ENCODE data around the gene CCDC184. TPM values are rescaled to one million over a fixed set of nuclear protein-coding genes. Genes with fewer than 3 reads are reported as not detected.

CCDC184 gene
- polyA plus RNA-seq, 1 donor from 2014 or later: 0.31 TPM

GRCh38 chr12:48164451-48164850, 19.0 kb upstream of the CCDC184 start:
- H3K36me3 Mint-ChIP-seq: no peaks in the 10 kb centered on the region
- H3K27ac Mint-ChIP-seq: no peak overlapping the region
- peaks cover 8% of the 10 kb centered on the region for H3K27me3 Mint-ChIP-seq
- H3K9me3 Mint-ChIP-seq: no peaks in the 10 kb centered on the region
- H3K4me1 Mint-ChIP-seq: peaks cover 0 to 4% (median 0%) of the 10 kb centered on the region in 3 donors
- no peak overlapping the region for H3K4me3 Mint-ChIP-seq

DNA sequence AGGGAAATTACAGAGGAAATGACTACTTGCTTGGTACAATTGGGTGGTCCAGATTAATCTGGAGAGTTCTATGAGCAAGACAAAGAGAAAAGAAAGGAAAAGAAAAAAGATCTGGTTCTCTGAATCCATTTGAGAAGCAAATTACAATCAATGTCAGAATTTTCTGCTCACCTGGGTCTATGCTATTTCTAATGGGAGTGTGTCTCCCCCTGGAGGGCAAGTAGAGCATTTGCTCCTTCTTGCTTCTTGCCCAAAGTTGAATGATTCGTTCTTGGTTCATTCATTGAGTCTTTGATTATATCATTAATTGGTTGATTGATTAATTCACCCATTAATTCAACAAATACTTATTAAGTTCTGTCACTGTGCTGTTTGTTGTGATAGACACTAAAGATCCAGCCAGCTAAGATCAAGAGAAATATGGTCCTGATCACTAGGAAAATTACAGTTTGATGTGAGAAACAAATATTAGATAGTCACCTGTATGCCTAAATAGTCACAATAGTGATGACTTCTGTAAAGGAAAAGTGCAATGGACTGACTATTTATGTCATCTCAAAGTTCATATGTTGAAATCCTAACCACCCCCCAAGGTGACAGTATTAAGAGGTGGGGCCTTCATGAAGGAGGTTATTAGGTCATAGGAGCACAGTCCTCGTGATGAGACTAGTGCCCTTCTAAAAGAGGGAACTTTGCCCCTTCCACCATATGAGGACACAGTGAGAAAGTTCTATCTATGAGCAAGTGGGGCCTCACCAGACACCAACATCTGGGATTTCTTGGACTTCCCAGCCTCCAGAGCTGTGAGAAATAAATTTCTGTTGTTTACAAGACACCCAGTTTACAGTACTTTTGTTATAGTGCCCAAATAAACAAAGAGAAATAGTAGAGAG, 18.1 kb upstream of the CCDC184 start:
- Mint-ChIP-seq H3K4me1 (peaks cover 0 to 4% (median 0%) of the 10 kb centered on the region in 3 donors), H3K36me3 (no peaks in the 10 kb centered on the region), H3K9me3 (no peaks in the 10 kb centered on the region), H3K27ac (no peak overlapping the region), H3K27me3 (peaks cover 8% of the 10 kb centered on the region), H3K4me3 (no peak overlapping the region)

DNA sequence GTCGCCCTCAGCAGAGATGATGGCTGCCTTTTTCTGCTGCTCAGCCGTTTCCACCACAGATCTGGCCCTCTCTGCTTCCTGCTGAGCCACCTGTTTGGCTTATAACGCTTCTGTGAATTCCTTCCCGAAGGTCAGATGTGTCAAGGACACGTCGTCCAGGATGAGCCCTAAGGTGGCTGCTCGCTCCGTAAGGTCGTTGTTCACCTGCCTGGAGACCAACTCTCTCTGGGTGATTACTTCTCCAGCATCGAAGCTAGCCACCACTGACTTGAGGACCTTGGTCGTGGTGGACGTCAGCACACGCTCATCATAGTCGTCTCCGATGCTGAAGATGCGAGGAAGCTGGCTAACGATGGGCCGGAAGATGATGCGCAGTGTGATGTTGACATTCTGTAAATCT, 14.4 kb upstream of the CCDC184 start:
- no peaks in the 10 kb centered on the region for H3K36me3 Mint-ChIP-seq
- peak overlapping the region in 1 of 3 donors; percentile 19 for H3K27ac Mint-ChIP-seq
- no peaks in the 10 kb centered on the region for H3K9me3 Mint-ChIP-seq
- H3K27me3 Mint-ChIP-seq: peaks cover 8% of the 10 kb centered on the region
- H3K4me1 Mint-ChIP-seq: peaks cover 0 to 6% (median 0%) of the 10 kb centered on the region in 3 donors
- H3K4me3 Mint-ChIP-seq: no peak overlapping the region

DNA sequence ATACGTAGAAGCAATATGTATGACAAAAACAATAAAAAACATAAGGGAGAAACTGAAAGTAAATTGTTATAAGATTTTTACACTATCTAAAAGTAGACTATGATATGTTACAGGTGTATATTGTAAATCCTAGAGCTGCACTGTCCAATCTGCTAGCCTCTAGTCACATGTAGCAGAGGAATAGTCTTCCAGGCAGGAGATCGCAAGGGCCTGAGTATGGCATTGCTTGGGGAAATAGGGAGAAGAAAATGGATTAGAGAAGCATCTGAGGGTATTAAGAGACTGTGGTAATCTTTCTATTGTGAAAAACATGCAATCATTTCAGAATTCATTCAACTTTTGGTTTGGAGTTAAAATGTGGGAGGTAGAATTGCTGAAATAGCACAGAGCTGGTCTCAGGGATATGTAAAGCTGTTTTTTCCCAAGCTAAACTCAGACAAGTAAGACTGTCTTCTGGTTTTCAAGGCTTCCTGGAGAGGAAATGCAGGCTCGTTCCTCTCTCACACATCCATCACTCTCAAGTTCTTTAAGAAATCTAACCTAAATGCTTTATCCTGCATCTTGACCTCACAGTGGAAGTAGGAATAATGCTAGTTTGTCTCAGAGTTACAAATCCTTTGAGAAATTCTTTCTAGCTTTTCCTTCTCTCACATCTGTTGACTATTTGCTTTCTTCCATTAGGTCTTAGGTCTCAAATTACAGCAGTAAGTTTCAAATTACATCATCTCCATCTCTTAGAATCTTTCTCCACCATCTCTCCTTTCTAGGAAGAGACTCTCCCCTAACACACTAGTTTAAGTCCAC, 7.6 kb upstream of the CCDC184 start:
- Mint-ChIP-seq H3K4me1 (peaks cover 0 to 2% (median 0%) of the 10 kb centered on the region in 3 donors), H3K4me3 (no peak overlapping the region), H3K27ac (no peak overlapping the region), H3K36me3 (peaks cover 1% of the 10 kb centered on the region), H3K27me3 (peaks cover 11% of the 10 kb centered on the region), H3K9me3 (no peaks in the 10 kb centered on the region)

GRCh38 chr12:48176417-48176751, 7.1 kb upstream of the CCDC184 start:
- peaks cover 0 to 2% (median 0%) of the 10 kb centered on the region in 3 donors for H3K4me1 Mint-ChIP-seq
- H3K4me3 Mint-ChIP-seq: no peak overlapping the region
- no peak overlapping the region for H3K27ac Mint-ChIP-seq
- H3K27me3 Mint-ChIP-seq: peaks cover 11% of the 10 kb centered on the region
- peaks cover 1% of the 10 kb centered on the region for H3K36me3 Mint-ChIP-seq
- H3K9me3 Mint-ChIP-seq: no peaks in the 10 kb centered on the region

DNA sequence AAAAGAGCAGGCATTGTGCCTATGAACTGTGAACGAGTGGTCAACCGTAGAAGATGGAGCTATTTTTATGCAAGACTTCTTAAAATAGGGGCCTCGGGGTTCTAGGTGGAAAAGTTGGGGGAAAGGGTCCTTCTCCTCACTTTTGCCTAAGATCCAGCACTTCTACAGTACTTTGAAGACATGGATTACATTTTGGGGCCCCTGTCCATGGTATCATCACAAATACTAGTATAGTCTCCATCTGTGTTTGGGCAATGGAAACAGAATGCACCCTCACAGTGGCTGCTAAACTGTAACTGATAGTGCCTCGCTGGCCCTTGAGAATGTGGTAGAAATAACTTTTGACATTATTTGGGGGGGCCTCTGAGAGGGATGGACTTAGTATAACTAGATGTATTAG, 5.5 kb upstream of the CCDC184 start:
- peaks cover 11% of the 10 kb centered on the region for H3K27me3 Mint-ChIP-seq
- H3K27ac Mint-ChIP-seq: no peak overlapping the region
- H3K4me1 Mint-ChIP-seq: peaks cover 4 to 11% (median 5%) of the 10 kb centered on the region in 3 donors
- H3K9me3 Mint-ChIP-seq: no peaks in the 10 kb centered on the region
- peak overlapping the region in 1 of 4 donors; percentile 25 for H3K4me3 Mint-ChIP-seq
- H3K36me3 Mint-ChIP-seq: peaks cover 1% of the 10 kb centered on the region

GRCh38 chr12:48179466-48179865, 4.0 kb upstream of the CCDC184 start:
- Mint-ChIP-seq H3K27ac (peak overlapping the region in 1 of 3 donors; percentile 26), H3K27me3 (peaks cover 18% of the 10 kb centered on the region), H3K9me3 (no peaks in the 10 kb centered on the region), H3K4me3 (peak overlapping the region in 1 of 4 donors; percentile 30), H3K4me1 (peaks cover 5 to 13% (median 9%) of the 10 kb centered on the region in 3 donors), H3K36me3 (peaks cover 1% of the 10 kb centered on the region)

GRCh38 chr12:48180424-48180823, 3.0 kb upstream of the CCDC184 start:
- Mint-ChIP-seq H3K27ac (no peak overlapping the region), H3K9me3 (no peaks in the 10 kb centered on the region), H3K4me3 (peak overlapping the region in 1 of 4 donors; percentile 30), H3K27me3 (peaks cover 26% of the 10 kb centered on the region), H3K36me3 (peaks cover 1% of the 10 kb centered on the region), H3K4me1 (peaks cover 10 to 19% (median 12%) of the 10 kb centered on the region in 3 donors)

GRCh38 chr12:48180857-48181495, 2.5 kb upstream of the CCDC184 start:
- Mint-ChIP-seq H3K9me3 (no peaks in the 10 kb centered on the region), H3K27ac (no peak overlapping the region), H3K4me1 (peaks cover 11 to 20% (median 12%) of the 10 kb centered on the region in 3 donors), H3K4me3 (peak overlapping the region in 1 of 4 donors; percentile 94), H3K36me3 (peaks cover 1% of the 10 kb centered on the region), H3K27me3 (peaks cover 32% of the 10 kb centered on the region)

GRCh38 chr12:48182631-48183030, 813 bp upstream of the CCDC184 start:
- Mint-ChIP-seq H3K36me3 (peaks cover 1% of the 10 kb centered on the region), H3K9me3 (no peaks in the 10 kb centered on the region), H3K27ac (peak overlapping the region; percentile 81 to 95 (median 89)), H3K4me3 (peak overlapping the region; percentile 92 to 99 (median 96)), H3K27me3 (peaks cover 28% of the 10 kb centered on the region), H3K4me1 (peaks cover 11 to 20% (median 12%) of the 10 kb centered on the region in 3 donors)

DNA sequence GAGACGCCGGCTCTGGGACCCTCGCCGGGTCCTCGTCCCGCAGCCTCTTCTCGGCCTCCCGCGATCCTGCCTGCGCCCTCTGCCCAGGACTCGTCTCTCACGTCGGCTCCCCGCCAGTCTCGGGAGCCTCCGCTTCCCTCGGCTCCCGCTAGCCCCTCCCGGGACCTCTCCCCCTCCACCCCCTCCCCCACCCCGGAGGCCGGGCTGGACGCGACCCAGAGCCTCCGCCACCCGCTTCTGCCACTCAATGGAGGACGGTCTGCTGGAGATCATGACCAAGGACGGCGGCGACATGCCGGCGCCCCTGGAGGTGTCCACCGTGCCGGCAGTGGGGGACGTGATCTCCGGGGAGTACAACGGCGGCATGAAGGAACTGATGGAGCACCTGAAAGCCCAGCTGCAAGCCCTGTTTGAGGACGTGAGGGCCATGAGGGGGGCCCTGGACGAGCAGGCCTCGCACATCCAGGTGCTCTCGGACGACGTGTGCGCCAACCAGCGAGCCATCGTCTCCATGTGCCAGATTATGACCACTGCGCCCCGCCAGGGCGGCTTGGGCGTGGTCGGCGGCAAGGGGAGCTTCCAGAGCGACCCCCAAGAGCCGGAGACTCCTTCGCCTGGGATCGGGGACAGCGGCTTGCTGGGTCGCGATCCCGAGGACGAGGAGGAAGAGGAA, 568 bp downstream of the CCDC184 start:
- H3K27ac Mint-ChIP-seq: peak overlapping the region in 2 of 3 donors; percentile 66 to 83
- peaks cover 25% of the 10 kb centered on the region for H3K27me3 Mint-ChIP-seq
- peaks cover 11 to 20% (median 12%) of the 10 kb centered on the region in 3 donors for H3K4me1 Mint-ChIP-seq
- H3K4me3 Mint-ChIP-seq: peak overlapping the region; percentile 92 to 99 (median 96)
- peaks cover 1% of the 10 kb centered on the region for H3K36me3 Mint-ChIP-seq
- no peaks in the 10 kb centered on the region for H3K9me3 Mint-ChIP-seq

DNA sequence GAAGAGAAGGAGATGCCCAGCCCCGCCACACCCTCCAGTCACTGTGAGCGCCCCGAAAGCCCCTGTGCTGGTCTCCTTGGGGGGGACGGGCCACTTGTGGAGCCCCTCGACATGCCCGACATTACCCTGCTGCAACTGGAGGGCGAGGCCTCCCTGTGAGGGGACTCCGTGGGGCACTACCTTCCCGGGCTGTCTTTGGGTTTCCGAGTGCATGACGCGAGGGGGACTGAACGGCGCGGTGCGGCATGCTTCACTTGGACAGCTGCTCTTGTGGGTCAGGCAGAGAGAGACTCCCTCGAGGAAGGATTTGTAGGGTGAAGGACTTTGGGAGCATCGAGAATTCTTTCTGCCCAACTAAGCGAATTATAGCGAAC, 1.1 kb downstream of the CCDC184 start:
- no peaks in the 10 kb centered on the region for H3K36me3 Mint-ChIP-seq
- H3K4me1 Mint-ChIP-seq: peaks cover 11 to 20% (median 12%) of the 10 kb centered on the region in 3 donors
- no peaks in the 10 kb centered on the region for H3K9me3 Mint-ChIP-seq
- H3K27me3 Mint-ChIP-seq: peaks cover 25% of the 10 kb centered on the region
- peak overlapping the region in 3 of 4 donors; percentile 68 to 90 (median 83) for H3K4me3 Mint-ChIP-seq
- peak overlapping the region in 1 of 3 donors; percentile 66 for H3K27ac Mint-ChIP-seq

- Mint-ChIP-seq H3K4me1 (peaks cover 11 to 20% (median 12%) of the 10 kb centered on the region in 3 donors), H3K4me3 (peak overlapping the region; percentile 47 to 90 (median 82)), H3K27me3 (peaks cover 22% of the 10 kb centered on the region)
Observed at GRCh38 chr12:48185181-48185919, 1.9 kb downstream of the CCDC184 start.

More at GRCh38 chr12:48185181-48185919, 1.9 kb downstream of the CCDC184 start:
- Mint-ChIP-seq H3K9me3 (no peaks in the 10 kb centered on the region), H3K36me3 (no peaks in the 10 kb centered on the region), H3K27ac (peak overlapping the region in 2 of 3 donors; percentile 66 to 85)

Measured in IgD-negative memory B cell (primary cell).